H1 (cell line): Measurements from ENCODE around the gene ITPKA. TPM values are rescaled to one million over a fixed set of nuclear protein-coding genes. Genes with fewer than 3 reads are reported as not detected.

Source experiments
- CTCF ChIA-PET: fragments of 300-600 bp; sonication (Branson Sonifier 250); formaldehyde crosslinking; loops from one replicate; lab custom pipeline; 2021; ENCODE audit not compliant: partially characterized antibody; lab: Charles Lee
- POLR2A ChIA-PET: fragments of 300-600 bp; sonication (Branson Sonifier 250); formaldehyde crosslinking; loops from one replicate; lab custom pipeline; 2021; ENCODE audit warnings: inconsistent platforms; ENCODE audit not compliant: partially characterized antibody; lab: Charles Lee
- DNase-seq, 2 experiments: peaks; one replicate each; pipeline versions ENCODE4 v3.0.0 to v3.0.0-alpha.2; 2010 to 2022; ENCODE audit warnings: low spot score in 2 of 2, low read depth in 1 of 2, mixed read lengths in 1 of 2
- FAIRE-seq: peaks from 2 replicates; lab custom pipeline; 2011; peaks lifted over from hg19 to GRCh38; lab: Jason Lieb, UNC
- H2AFZ ChIP-seq: 2 replicates; pipeline ENCODE4 v1.8.1; 2012; ENCODE audit warnings: low read length, inconsistent platforms
- H2AK5ac ChIP-seq: 2 replicates; pipeline ENCODE4 v1.6.1; 2013; ENCODE audit warnings: low read depth, low read length
- H2BK120ac ChIP-seq: replicated peaks from 2 replicates; pipeline ENCODE3; 2013; ENCODE audit warnings: low read depth, low read length, inconsistent platforms
- H2BK12ac ChIP-seq: 2 replicates; pipeline ENCODE4 v1.6.1; 2013; ENCODE audit warnings: low read depth, low read length
- H2BK15ac ChIP-seq: 2 replicates; pipeline ENCODE4 v1.6.1; 2013; ENCODE audit warnings: low read length
- H2BK20ac ChIP-seq: 2 replicates; pipeline ENCODE4 v1.6.1; 2013; ENCODE audit warnings: low read length
- H2BK5ac ChIP-seq: 2 replicates; pipeline ENCODE4 v1.6.1; 2013; ENCODE audit warnings: low read depth, low read length
- H3K14ac ChIP-seq: 2 replicates; pipeline ENCODE4 v1.6.1; 2013; ENCODE audit warnings: inconsistent platforms; ENCODE audit not compliant: insufficient read length
- H3K18ac ChIP-seq: 2 replicates; pipeline ENCODE4 v1.6.1; 2013; ENCODE audit warnings: low read length; ENCODE audit errors: extremely low read depth
- H3K23ac ChIP-seq: 2 replicates; pipeline ENCODE4 v1.6.1; 2013; ENCODE audit warnings: inconsistent platforms; ENCODE audit not compliant: insufficient read length
- H3K23me2 ChIP-seq: 2 replicates; pipeline ENCODE4 v1.6.1; 2013; ENCODE audit warnings: low read depth, low read length
- H3K27ac ChIP-seq: 2 replicates; pipeline ENCODE4 v1.6.1; 2011; ENCODE audit warnings: low read depth, low read length, inconsistent platforms
- H3K27me3 ChIP-seq, 4 experiments: replicated peaks in 1 of 4; 1 replicate in 1 of 4; 2 replicates in 3 of 4; pipeline versions ENCODE4 v1.6.1 to v1.8.1; 2011 to 2013; ENCODE audit warnings: low read length in 3 of 4, mild to moderate bottlenecking in 3 of 4, inconsistent platforms in 2 of 4, mixed read lengths in 2 of 4, moderate library complexity in 1 of 4; ENCODE audit not compliant: control insufficient read depth in 3 of 4, insufficient read depth in 3 of 4; ENCODE audit errors: extremely low read depth in 1 of 4
- H3K36me3 ChIP-seq, 4 experiments: 2 replicates each; pipeline versions ENCODE4 v1.6.1 to v1.8.1; 2011 to 2013; ENCODE audit warnings: mild to moderate bottlenecking in 4 of 4, low read length in 3 of 4, moderate library complexity in 2 of 4, control low read depth in 1 of 4, inconsistent platforms in 1 of 4; ENCODE audit not compliant: insufficient read depth in 4 of 4, control insufficient read depth in 2 of 4
- H3K4ac ChIP-seq: replicated peaks from 2 replicates; pipeline ENCODE3; 2013; ENCODE audit warnings: low read length, low read depth, mixed read lengths, inconsistent platforms; ENCODE audit not compliant: insufficient read length
- H3K4me1 ChIP-seq, 4 experiments: replicated peaks in 1 of 4; 1 replicate in 1 of 4; 2 replicates in 3 of 4; pipeline versions ENCODE4 v1.6.1 to v1.8.1; 2011 to 2013; ENCODE audit warnings: low read length in 3 of 4, inconsistent platforms in 2 of 4, mixed read lengths in 1 of 4; ENCODE audit not compliant: insufficient read depth in 4 of 4, control insufficient read depth in 3 of 4
- H3K4me2 ChIP-seq, 2 experiments: 2 replicates each; pipeline versions ENCODE4 v1.6.1 to v1.8.1; 2011 to 2013; ENCODE audit warnings: low read depth in 2 of 2, low read length in 2 of 2, control low read depth in 1 of 2, inconsistent platforms in 1 of 2, mild to moderate bottlenecking in 1 of 2; ENCODE audit not compliant: insufficient read depth in 1 of 2
- H3K4me3 ChIP-seq, 4 experiments: fragments of 200-600, 300-600 bp in 1 of 4; sonication (generic), shearing (Covaris generic), sonication (Bioruptor Twin) in 1 of 4; 2 replicates each; pipeline versions ENCODE4 v1.5.1 to v1.8.1; 2011 to 2016; ENCODE audit warnings: low read length in 4 of 4, low read depth in 3 of 4, control low read depth in 2 of 4, inconsistent platforms in 2 of 4, mild to moderate bottlenecking in 2 of 4, mixed read lengths in 1 of 4, moderate library complexity in 1 of 4; ENCODE audit not compliant: insufficient read depth in 2 of 4; ENCODE audit errors: extremely low read depth in 1 of 4
- H3K56ac ChIP-seq: replicated peaks from 2 replicates; pipeline ENCODE3; 2013; ENCODE audit warnings: low read depth, mild to moderate bottlenecking, mixed read lengths, low read length, inconsistent platforms; ENCODE audit not compliant: insufficient read length
- H3K79me1 ChIP-seq: 2 replicates; pipeline ENCODE4 v1.6.1; 2013; ENCODE audit warnings: low read depth, low read length, control low read depth
- H3K79me2 ChIP-seq, 2 experiments: 2 replicates each; pipeline versions ENCODE4 v1.6.1 to v1.8.1; 2012 to 2013; ENCODE audit warnings: low read length in 2 of 2, mild to moderate bottlenecking in 2 of 2, inconsistent platforms in 1 of 2; ENCODE audit not compliant: insufficient read depth in 2 of 2, control insufficient read depth in 1 of 2
- H3K9ac ChIP-seq, 4 experiments: replicated peaks in 1 of 4; 1 replicate in 1 of 4; 2 replicates in 3 of 4; pipeline versions ENCODE4 v1.6.1 to v1.8.1; 2011 to 2013; ENCODE audit warnings: low read depth in 3 of 4, low read length in 3 of 4, control low read depth in 2 of 4, mild to moderate bottlenecking in 2 of 4, moderate library complexity in 2 of 4, inconsistent platforms in 1 of 4; ENCODE audit errors: extremely low read depth in 1 of 4
- H3K9me3 ChIP-seq, 2 experiments: 2 replicates each; pipeline versions ENCODE4 v1.6.1 to v1.8.1; 2012 to 2013; ENCODE audit warnings: mild to moderate bottlenecking in 2 of 2, moderate library complexity in 2 of 2, control low read depth in 1 of 2, inconsistent platforms in 1 of 2, low read depth in 1 of 2, low read length in 1 of 2, mixed read lengths in 1 of 2; ENCODE audit not compliant: insufficient read depth in 2 of 2
- H4K20me1 ChIP-seq, 2 experiments: replicated peaks in 1 of 2; 2 replicates each; pipeline versions ENCODE3 to v1.8.1; 2011 to 2013; ENCODE audit warnings: inconsistent platforms in 2 of 2, low read length in 2 of 2, mild to moderate bottlenecking in 1 of 2; ENCODE audit not compliant: insufficient read depth in 2 of 2, control insufficient read depth in 1 of 2
- H4K5ac ChIP-seq: 2 replicates; pipeline ENCODE4 v1.6.1; 2013; ENCODE audit warnings: low read length, low read depth, mixed read lengths, inconsistent platforms; ENCODE audit not compliant: insufficient read length
- H4K8ac ChIP-seq: 2 replicates; pipeline ENCODE4 v1.8.0; 2013; ENCODE audit warnings: mild to moderate bottlenecking, moderate library complexity, low read length, inconsistent platforms; ENCODE audit not compliant: insufficient read depth; ENCODE audit errors: extremely low read depth
- H4K91ac ChIP-seq: replicated peaks from 2 replicates; pipeline ENCODE3; 2013; ENCODE audit warnings: low read length, mixed read lengths, inconsistent platforms; ENCODE audit not compliant: insufficient read length
- E2F6 ChIP-seq: IDR thresholded peaks from 2 replicates; pipeline ENCODE4 v1.6.1; 2012; ENCODE audit warnings: inconsistent platforms
- EZH2 ChIP-seq: fragments of 200-600 bp; sonication (generic); IDR thresholded peaks from 2 replicates; pipeline ENCODE4 v1.7.1; 2012; ENCODE audit warnings: low read depth, mild to moderate bottlenecking, moderate library complexity, low read length, inconsistent platforms; ENCODE audit not compliant: severe bottlenecking
- GABPA ChIP-seq: IDR thresholded peaks from 2 replicates; pipeline ENCODE4 v1.6.1; 2011; ENCODE audit warnings: mild to moderate bottlenecking, low read length, moderate library complexity, borderline replicate concordance; ENCODE audit not compliant: insufficient read depth
- KDM4A ChIP-seq: IDR thresholded peaks from one replicate; pipeline ENCODE4 v1.7.1; 2012; ENCODE audit warnings: low read depth, mild to moderate bottlenecking, moderate library complexity, low read length, inconsistent platforms; ENCODE audit not compliant: severe bottlenecking
- MAX ChIP-seq: IDR thresholded peaks from 2 replicates; pipeline ENCODE4 v1.6.1; 2012; ENCODE audit warnings: inconsistent platforms
- POLR2A ChIP-seq, 2 experiments: IDR thresholded peaks; 1 replicate in 1 of 2; 2 replicates in 1 of 2; pipeline ENCODE4 v1.6.1; 2011; ENCODE audit warnings: low read depth in 2 of 2, low read length in 2 of 2, mild to moderate bottlenecking in 2 of 2; ENCODE audit errors: control extremely low read depth in 1 of 2
- SUZ12 ChIP-seq: fragments of 200-600 bp; sonication (generic); IDR thresholded peaks from 2 replicates; pipeline ENCODE4 v1.6.1; 2012; ENCODE audit warnings: mild to moderate bottlenecking, inconsistent platforms, low read length, moderate library complexity, mixed read lengths
- TAF7 ChIP-seq: optimal IDR thresholded peaks from 2 replicates; pipeline ENCODE3; 2011; ENCODE audit warnings: low read depth, mild to moderate bottlenecking, inconsistent platforms, low read length, moderate library complexity, borderline replicate concordance
- TBP ChIP-seq: IDR thresholded peaks from 2 replicates; pipeline ENCODE4 v1.6.1; 2011; ENCODE audit warnings: low read depth, low read length, improper control_type of control experiment
- WGBS, 2 experiments: shearing (Covaris generic) in 1 of 2; methylation state at CpG; one replicate each; pipeline versions ENCODE4 v1.1.6 to v1.1.7; 2013 to 2015; ENCODE audit warnings: low lambda C conversion rate in 2 of 2, mixed read lengths in 2 of 2, inconsistent platforms in 1 of 2, low coverage in 1 of 2, missing lambda C conversion rate in 1 of 2; ENCODE audit not compliant: insufficient replicate concordance in 2 of 2, insufficient coverage in 1 of 2, insufficient read length in 1 of 2; ENCODE audit errors: extremely low coverage in 1 of 2, missing lambda C conversion rate in 1 of 2; 5-methylcytosine and 5-hydroxymethylcytosine counted together
- polyA plus RNA-seq, 7 experiments: library from polyadenylated mRNA; depleted of rRNA in 3 of 7; stranded (reverse) in 5 of 7; unstranded in 2 of 7; fragments of >200 nt in 5 of 7; fragments of 200-250 nt in 2 of 7; gene quantifications; 1 replicate in 5 of 7; 2 replicates in 1 of 7; 4 replicates in 1 of 7; pipeline versions ENCODE4 v1.2.1 to v1.2.3, GENCODE V29; 2011 to 2013; ENCODE audit warnings: missing spikeins in 2 of 7, mixed read lengths in 2 of 7
- total RNA-seq: library from RNA; stranded (reverse); fragmentation: NEBNext Ultra II Directional; extraction: Animal tissue kit (Norgen Biotek cat#: 25700); gene quantifications from 2 replicates; pipeline ENCODE4 v1.2.1, GENCODE V29; 2021

The ITPKA gene
- total and polyA plus RNA-seq, 2 of the 8 experiments (the other 6 are each of a cell fraction or from before 2014, with no cell fraction given), result 0.39 to 0.99 TPM

GRCh38 chr15:41495736-41496599 is 2.3 kb downstream of the ITPKA start:
- TF ChIP-seq EZH2 (peak; percentile 87), GABPA (0 out of 2 replicates have a peak, but pooled peaks have one; percentile 21), TBP (peak; percentile 22; the same call in 1 of the 2 replicates), POLR2A (IDR thresholded peaks at IDR 0.05; ENCODE audit: control extremely low read depth in 1 of 2, low read depth in 2 of 2, low read length in 2 of 2) (no peak), E2F6 (peak; percentile 72), KDM4A (peak; percentile 47), SUZ12 (peak; percentile 91), MAX (peak; percentile 41; the same call in 1 of the 2 replicates), TAF7 (no peak)
- TF ChIP-seq, all 59 proteins: peak for 7
- WGBS, 2 experiments, result 10% methylated on average over 44 of the region's 59 CpGs; no CpG with 5 or more reads in 1 of the 2 experiments
- no peak for FAIRE-seq
- H3K23ac ChIP-seq, result no peak overlapping the region
- no peak overlapping the region for H2BK20ac ChIP-seq
- H3K27ac ChIP-seq, result no peak overlapping the region
- no peaks in the 10 kb centered on the region for H3K79me1 ChIP-seq
- POLR2A ChIA-PET, result interaction anchor here (0.9 to 1.3 kb wide), 6 partner anchors 10 to 48 kb away, joined by 3 to 5 read pairs (median 4); partner anchors contain the start of gene RPAP1
- H3K4me3 ChIP-seq, result peak overlapping the region; percentile 16 to 78 (median 33); a peak in 7 of 8 replicates
- no peak overlapping the region for H4K5ac ChIP-seq
- peak overlapping the region; percentile 88 to 94 for H3K4me2 ChIP-seq
- CTCF ChIA-PET, result interaction anchor here (0.6 to 2.5 kb wide), 4 partner anchors 10 to 45 kb away, joined by 4 to 11 read pairs (median 4); partner anchors contain the start of gene LTK
- no peak overlapping the region for H2BK5ac ChIP-seq
- peaks cover 3 to 10% of the 10 kb centered on the region in 2 experiments for H4K20me1 ChIP-seq
- H3K23me2 ChIP-seq, result peaks cover 23% of the 10 kb centered on the region; the same call in 1 of the 2 replicates
- no peaks in the 10 kb centered on the region for H3K9me3 ChIP-seq
- peaks cover 78 to 100% (median 99%) of the 10 kb centered on the region in 4 experiments for H3K27me3 ChIP-seq
- no peak overlapping the region for H2BK15ac ChIP-seq
- H3K79me2 ChIP-seq, result no peaks in the 10 kb centered on the region
- H3K4ac ChIP-seq, result no peak overlapping the region
- no peak overlapping the region; the same call in 1 of the 2 replicates for H2AFZ ChIP-seq
- DNase-seq, result peak in 1 of 2 experiments; percentile 83
- H3K36me3 ChIP-seq, result peaks cover 0 to 5% (median 0%) of the 10 kb centered on the region in 4 experiments; a peak in 1 of 8 replicates
- H3K56ac ChIP-seq, result no peak overlapping the region
- H2AK5ac ChIP-seq, result no peak overlapping the region
- H3K9ac ChIP-seq, result no peak overlapping the region
- H3K4me1 ChIP-seq, result peaks cover 0 to 16% (median 9%) of the 10 kb centered on the region in 4 experiments; a peak in 6 of 7 replicates
- H4K91ac ChIP-seq, result no peak overlapping the region
- H4K8ac ChIP-seq, result peak overlapping the region; percentile 87
- no peak overlapping the region for H3K14ac ChIP-seq
- peak overlapping the region; percentile 48 for H3K18ac ChIP-seq
- no peak overlapping the region for H2BK120ac ChIP-seq
- 0 out of 2 replicates have a peak overlapping the region, but pooled peaks have one; percentile 27 for H2BK12ac ChIP-seq
